Ishikawa (cell line): ENCODE data around the gene TROAP.

Experiments used
- CEBPB ChIP-seq: IDR thresholded peaks from 2 replicates; pipeline ENCODE4 v1.6.1; 2012
- CREB1 ChIP-seq: IDR thresholded peaks from 2 replicates; pipeline ENCODE4 v1.6.1; 2012; ENCODE audit warnings: low read depth
- EGR1 ChIP-seq: IDR thresholded peaks from 2 replicates; pipeline ENCODE4 v1.6.1; 2012
- EP300 ChIP-seq: IDR thresholded peaks from 2 replicates; pipeline ENCODE4 v1.6.1; 2012; ENCODE audit warnings: borderline replicate concordance
- NFIC ChIP-seq: IDR thresholded peaks from 2 replicates; pipeline ENCODE4 v1.6.1; 2012
- RAD21 ChIP-seq: IDR thresholded peaks from 2 replicates; pipeline ENCODE4 v1.6.1; 2012; ENCODE audit warnings: low read depth
- REST ChIP-seq: IDR thresholded peaks from 2 replicates; pipeline ENCODE4 v1.6.1; 2012; ENCODE audit warnings: low read depth, mild to moderate bottlenecking
- TAF1 ChIP-seq: IDR thresholded peaks from 2 replicates; pipeline ENCODE4 v1.6.1; 2012; ENCODE audit warnings: low read depth, mild to moderate bottlenecking
- TCF12 ChIP-seq: IDR thresholded peaks from 2 replicates; pipeline ENCODE4 v1.6.1; 2012; ENCODE audit warnings: low read depth
- TEAD4 ChIP-seq: IDR thresholded peaks from 2 replicates; pipeline ENCODE4 v1.6.1; 2012
- YY1 ChIP-seq: IDR thresholded peaks from 2 replicates; pipeline ENCODE4 v1.6.1; 2012; ENCODE audit warnings: low read depth
- TF ChIP-seq, protein P1 (sequence below): IDR thresholded peaks from 2 replicates; pipeline ENCODE4 v1.6.1; 2012

- TF ChIP-seq EP300 (no peak), NFIC (no peak), TAF1 (no peak), RAD21 (no peak), REST (no peak), YY1 (no peak), CEBPB (no peak), EGR1 (no peak), TCF12 (no peak), CREB1 (no peak), TEAD4 (no peak)
- TF ChIP-seq, protein P1, sequence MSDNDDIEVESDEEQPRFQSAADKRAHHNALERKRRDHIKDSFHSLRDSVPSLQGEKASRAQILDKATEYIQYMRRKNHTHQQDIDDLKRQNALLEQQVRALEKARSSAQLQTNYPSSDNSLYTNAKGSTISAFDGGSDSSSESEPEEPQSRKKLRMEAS, result no peak
Observed at GRCh38 chr12:49294804-49295081, 28.3 kb upstream of the TROAP start.
